IPS-11a (cell line): ENCODE results near the gene RRP36.
A peak's percentile ranks its signal among the peaks of the same experiment; 100 is the strongest.
"Not testable (repeated sequence)": the region's sequence is repeated elsewhere in the genome, so short reads cannot be mapped to it uniquely, and the experiment has no call there.

ENCODE experiments used
- H3K4me3 ChIP-seq: one replicate; pipeline ENCODE4 v1.5.1; 2013; ENCODE audit warnings: low read depth, low read length, control low read depth

RRP36 gene

GRCh38 chr6:43036712-43037111 lies 15.3 kb downstream of the RRP36 start:
- no peak overlapping the region for H3K4me3 ChIP-seq

DNA sequence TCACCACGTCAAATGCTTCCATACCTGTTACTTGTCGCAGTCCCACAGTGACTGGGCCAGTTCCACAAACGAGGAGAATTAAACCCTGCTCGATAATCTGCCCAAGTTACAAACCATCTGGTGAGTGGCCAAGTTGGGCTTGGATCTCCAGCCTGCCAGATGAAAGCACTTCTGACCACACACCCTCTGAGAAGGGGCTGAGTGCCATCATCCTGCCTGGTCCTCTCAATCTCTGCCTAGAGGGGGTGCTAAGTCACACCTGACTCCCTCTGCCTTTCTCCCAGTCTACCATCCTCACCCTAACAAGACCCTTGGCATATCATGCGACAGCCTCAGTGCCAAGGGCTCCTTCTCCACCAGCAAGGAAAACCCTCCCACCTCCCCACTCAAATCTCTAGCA lies 15.8 kb downstream of the RRP36 start:
- H3K4me3 ChIP-seq, result no peak overlapping the region

DNA sequence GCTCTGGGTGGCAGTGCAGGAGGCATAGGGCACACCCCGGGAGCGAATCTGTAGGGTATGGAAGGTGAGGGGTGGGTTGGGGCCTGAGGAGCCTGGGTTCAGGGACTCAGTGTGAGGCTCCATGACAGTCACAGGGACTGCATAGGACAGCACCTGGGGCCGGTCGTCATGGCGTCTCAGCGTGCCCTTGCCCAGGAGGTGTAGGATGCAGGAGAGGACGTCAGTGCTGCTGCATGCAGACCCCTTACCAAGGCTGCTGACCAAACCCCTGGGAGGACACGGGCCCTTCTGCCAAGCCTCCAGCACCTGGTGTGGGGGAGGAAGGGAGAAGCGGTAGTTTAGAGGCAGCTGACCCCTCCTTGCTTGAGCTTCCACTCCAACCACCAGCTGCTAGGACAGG lies 16.3 kb downstream of the RRP36 start:
- H3K4me3 ChIP-seq, result no peak overlapping the region

- no peak overlapping the region for H3K4me3 ChIP-seq
Measured at GRCh38 chr6:43038727-43039126, 17.3 kb downstream of the RRP36 start.

DNA sequence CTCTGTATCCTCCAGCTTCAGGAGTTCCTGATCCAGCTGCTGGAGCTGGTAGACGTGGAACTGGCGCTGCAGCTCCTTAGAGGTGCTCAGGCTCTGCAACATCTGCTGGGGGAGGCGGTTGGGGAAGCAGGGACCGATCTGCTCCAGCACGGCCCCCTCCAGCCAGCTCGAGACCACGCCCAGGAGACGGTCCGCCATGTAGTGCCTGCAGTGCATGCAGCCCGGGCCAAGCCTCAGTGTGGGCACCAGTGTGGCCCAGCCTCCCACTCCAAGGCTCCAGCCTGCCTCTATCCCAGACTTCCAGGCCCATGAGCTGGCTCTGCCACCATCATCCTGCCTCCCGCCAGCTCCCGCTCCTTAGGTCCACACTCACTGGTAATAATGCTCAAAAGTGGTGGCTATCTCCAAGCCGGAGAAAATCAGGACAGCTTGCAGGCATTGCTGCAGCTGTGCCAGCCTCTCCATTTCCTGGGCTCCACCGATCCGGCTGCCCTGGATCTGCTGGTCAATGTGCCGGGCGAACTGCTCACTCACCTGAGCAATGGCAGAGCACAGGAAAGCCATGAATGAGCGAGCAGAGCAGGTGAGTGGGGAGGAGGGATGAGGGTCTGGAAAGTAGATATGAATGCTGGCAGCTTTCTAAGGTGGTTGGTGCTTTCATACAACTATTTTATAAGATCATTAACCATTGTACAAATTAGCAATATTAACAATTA lies 19.3 kb downstream of the RRP36 start:
- H3K4me3 ChIP-seq, result no peak overlapping the region

DNA sequence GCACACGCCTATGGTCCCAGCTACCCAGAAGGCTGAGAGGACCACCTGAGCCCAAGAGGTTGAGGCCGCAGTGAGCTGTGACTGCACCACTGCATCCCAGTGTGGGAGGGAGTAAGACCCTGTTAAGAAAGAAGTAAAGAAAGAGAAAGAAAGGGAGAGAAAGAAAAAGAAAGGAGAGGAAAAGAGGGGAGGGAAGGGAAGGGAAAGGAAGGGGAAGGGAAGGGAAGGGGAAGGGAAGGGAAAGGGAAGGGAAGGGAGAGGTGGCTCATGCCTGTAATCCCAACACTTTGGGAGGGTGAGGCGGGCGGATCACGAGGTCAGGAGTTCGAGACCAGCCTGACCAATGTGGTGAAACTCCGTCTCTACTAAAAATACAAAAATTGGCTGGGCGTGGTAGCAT lies 20.1 kb downstream of the RRP36 start:
- H3K4me3 ChIP-seq, result not testable (repeated sequence)

DNA sequence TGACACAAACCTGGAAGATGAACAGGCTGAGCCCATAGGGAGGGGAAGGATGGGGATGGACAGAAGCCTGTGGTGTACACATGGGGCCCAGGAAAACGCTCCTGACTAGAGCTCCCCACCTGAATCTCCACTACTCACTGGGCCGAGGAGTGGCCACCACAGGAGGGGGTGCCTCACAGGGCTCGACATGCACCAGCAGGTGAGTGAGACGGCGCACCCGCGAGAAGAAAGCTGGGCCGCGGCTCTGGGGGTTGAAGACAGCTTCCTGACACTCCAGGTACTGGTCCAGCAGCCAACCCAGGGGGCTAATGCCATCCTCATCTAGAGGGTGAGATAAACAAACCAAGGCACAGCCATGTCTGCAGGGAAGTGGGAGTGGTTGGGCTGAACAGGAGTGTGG lies 21.9 kb downstream of the RRP36 start:
- no peak overlapping the region for H3K4me3 ChIP-seq

DNA sequence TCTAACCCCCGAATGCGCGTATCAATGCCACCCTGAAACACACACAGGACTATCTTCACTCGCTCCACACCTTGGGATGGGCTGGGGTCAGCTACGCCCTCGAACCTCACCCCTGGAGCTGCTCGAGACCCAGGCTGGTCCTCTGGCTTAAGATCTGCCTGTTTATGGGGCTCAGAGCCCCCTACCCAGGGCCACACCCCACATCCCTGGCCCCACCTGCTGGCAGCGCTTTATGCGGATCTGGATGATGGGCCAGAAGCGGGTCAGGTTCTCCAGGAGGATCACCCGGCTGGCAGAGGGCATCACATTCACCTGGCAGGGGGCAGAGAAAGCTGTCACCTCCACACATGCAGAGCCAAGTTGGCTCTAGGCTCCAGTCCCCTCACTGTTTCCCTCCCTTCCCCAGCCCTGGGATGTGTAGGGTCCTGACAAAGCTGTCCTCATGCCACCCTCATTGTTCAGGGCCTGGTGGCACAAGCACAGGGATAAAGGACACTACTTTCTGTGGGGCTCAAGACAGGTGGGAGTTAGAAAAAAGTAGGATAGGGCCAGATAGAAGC lies 24.0 kb downstream of the RRP36 start:
- H3K4me3 ChIP-seq, result no peak overlapping the region

- no peak overlapping the region for H3K4me3 ChIP-seq
Measured at GRCh38 chr6:43047998-43048397, 26.6 kb downstream of the RRP36 start.

DNA sequence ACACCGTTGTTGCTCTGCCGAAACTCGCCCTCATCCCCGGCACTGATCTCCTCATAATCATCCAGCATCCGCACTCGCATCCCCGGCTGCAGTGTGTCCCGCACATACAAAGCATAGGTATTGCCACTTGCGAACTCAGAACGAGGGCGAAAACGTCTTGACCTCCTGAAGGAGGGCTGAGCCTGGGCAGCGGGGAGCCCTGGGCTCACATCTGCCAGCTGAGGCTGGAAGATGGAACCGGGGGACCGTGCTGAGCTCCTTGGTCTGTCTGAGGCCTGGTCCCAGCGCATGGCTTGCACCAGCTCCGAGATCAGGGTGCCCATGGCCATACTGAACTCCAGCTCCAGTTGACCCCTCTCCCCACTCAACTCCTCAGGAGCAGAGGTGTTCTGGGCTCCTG lies 29.6 kb downstream of the RRP36 start:
- H3K4me3 ChIP-seq, result no peak overlapping the region

DNA sequence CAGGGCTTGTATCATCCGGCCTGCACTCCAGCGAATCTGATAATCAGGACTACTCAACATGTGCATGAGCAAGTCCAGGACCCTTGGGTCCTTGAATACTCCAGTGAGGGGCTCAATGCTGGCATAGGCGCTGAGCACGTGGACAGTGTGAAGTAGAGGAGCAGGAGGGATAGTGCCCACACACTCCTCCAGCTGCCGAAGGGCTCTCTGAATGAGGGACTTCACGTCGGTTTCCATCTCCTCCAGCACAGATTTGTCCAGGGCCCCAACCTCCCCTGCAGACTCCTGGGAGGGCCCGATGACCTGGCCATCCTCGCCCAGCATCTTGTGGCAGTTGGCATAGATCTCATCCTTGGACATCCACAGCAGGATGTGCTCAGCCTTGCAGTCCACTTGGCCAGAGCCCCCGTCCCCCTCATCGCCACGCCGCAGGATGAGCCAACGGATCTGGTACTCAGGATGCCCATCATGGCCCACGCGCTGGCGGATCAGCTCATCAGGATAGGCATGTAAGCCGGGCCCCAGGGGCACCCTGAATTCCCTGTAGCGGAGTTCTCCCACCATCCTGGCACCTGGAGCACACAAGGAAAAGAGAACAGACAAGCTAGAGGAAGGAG lies 30.9 kb downstream of the RRP36 start:
- no peak overlapping the region for H3K4me3 ChIP-seq

DNA sequence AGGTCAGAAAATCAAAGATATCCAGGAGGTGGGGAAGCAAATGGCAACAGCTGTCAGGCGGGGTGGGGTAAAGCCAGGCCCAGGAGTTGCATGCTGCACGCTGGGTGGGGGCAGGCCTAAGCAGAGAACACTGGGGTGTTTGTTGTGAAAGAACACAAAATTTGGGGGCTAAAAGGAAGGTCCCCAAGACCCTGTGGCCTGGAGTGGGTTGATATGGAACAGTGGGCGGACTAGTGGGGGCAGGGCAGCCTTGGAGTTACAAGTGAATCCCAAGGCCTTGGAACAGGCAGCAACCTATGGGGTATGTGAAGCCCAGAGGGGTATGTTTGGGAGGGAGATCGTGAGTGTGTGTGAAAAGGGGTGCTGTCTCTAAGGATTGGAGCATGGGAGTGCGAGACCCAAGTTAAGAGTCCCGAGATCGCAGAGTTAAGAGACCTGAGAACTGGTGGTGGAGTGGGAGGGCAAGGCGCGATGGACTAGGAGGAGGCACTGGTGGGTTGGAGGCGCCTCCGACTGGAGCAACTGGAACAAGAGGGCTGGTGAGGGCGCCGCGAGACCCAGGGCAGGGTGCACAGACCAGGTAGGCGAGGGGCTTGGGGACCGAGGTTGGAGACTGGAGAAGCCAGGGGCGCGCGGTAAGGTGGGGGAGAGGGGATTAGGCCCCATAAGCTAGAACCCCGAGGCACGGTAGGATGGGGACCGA lies 31.6 kb downstream of the RRP36 start:
- H3K4me3 ChIP-seq, result peak overlapping the region; percentile 81

GRCh38 chr6:43053545-43054205 lies 32.3 kb downstream of the RRP36 start, which contains the start of gene CUL7:
Gene CUL7, minus strand, starts transcription at chr6:43053851. Its CDS starts 1,063 bp downstream, at chr6:43052788.
- peak within 1 kb of the TSS; percentile 81 for H3K4me3 ChIP-seq

- H3K4me3 ChIP-seq, result no peak overlapping the region
Measured at GRCh38 chr6:43054206-43054943, 33.0 kb downstream of the RRP36 start.

- H3K4me3 ChIP-seq, result no peak overlapping the region
Measured at GRCh38 chr6:43055966-43056365, 34.5 kb downstream of the RRP36 start.

DNA sequence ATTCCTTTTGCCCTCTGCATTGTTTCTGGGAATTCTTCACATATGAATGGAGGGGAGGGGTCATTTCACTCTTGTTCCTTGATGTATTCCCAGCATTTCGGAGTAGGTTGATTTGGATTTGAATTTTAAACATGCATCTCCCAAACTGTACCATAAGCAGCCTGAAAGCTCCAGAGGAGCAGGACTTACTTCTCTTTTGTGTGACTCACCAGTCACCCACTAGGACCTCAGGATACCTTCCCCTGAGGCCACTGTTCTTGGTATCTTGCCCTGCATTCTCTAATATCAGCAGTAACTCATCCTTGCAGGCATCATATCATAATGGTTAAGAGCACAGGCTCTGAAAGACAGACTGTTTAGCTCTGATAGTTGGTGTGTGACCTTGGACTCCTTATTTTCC lies 37.1 kb downstream of the RRP36 start:
- H3K4me3 ChIP-seq, result peak overlapping the region; percentile 88

DNA sequence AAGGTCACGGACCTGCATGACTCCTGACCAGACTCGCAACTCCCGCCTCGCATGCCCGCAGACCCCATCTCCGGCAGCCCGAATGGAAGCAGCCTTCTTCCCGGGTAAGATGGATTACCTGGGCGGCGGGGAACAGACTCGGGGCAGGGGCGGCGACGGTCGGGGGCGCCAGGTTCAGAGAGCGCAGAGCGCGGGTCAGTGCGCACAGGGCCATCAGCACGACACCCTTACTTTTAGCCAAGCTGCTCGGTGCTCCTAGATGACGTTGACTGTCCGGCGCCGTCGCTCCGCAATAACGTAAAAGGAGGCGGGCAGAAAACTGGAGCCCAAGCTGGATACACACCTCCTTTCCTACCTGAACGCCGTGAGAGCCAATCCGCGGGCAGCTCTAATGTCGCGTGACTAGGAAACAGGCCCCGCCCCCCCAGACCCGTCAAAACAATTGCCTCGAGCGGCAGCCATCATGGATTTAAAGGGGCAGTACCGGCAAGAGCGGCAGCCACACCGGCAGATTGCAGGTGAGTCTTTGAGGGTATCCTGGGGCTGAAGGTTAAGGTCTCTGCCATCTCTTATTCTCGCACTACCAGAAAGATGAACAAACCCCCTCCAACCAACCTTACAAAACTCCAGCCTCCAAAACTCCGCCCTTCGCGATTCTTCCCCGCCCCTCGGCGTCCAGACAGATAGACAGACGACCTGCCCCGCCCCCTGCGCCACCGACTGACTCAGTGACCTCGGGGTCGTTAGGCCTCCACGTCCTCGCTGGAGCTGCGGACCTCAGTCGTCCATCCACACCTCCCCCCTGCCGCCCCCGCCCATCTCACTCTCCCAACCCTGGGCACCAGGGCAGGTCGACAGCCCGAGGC lies 38.0 kb downstream of the RRP36 start, which contains the start of the genes KLC4 and MRPL2:
TSS of gene KLC4 (plus strand) at position 464 of the 866 bp plus-strand sequence. CDS start 1,705 bp downstream, outside the sequence.
TSS of gene MRPL2 (minus strand) at position 267 of the 866 bp plus-strand sequence. CDS start at position 214, 53 bp downstream.
- H3K4me3 ChIP-seq, result peak within 1 kb of the TSS; percentile 88

GRCh38 chr6:43060034-43060754 lies 38.8 kb downstream of the RRP36 start:
- H3K4me3 ChIP-seq, result peak overlapping the region; percentile 88
